Heart left ventricle (tissue), 16 donors: ENCODE data around the gene UBE2M. TPM values are rescaled to one million over a fixed set of nuclear protein-coding genes. Genes with fewer than 3 reads are reported as not detected.

ENCODE experiments used
- ATAC-seq, 4 donors: fragments of 200-7000 bp; cut with Tn5 transposase; one replicate each; pipeline ENCODE4 v1.9.1; 2020 to 2022; ENCODE audit warnings: moderate library complexity in 4 of 4, mild to moderate bottlenecking in 3 of 4, moderate number of reproducible peaks in 1 of 4
- DNase-seq, 5 donors: peaks; one replicate each; pipeline ENCODE4 v3.0.0-alpha.2; 2020
- H3K27ac ChIP-seq, 12 donors: fragments of 200-600 bp; sonication (generic) in 4 of 12; one replicate each; pipeline versions ENCODE4 v1.5.0 to v1.8.0; 2016 to 2022; ENCODE audit warnings: mild to moderate bottlenecking in 2 of 12
- H3K27me3 ChIP-seq, 9 donors: fragments of 200-600 bp; sonication (generic) in 2 of 9; one replicate each; pipeline versions ENCODE4 v1.5.1 to v1.8.0; 2016 to 2022; ENCODE audit warnings: mild to moderate bottlenecking in 3 of 9
- H3K36me3 ChIP-seq, 9 donors: fragments of 200-600 bp; sonication (generic) in 2 of 9; one replicate each; pipeline versions ENCODE4 v1.5.0 to v1.8.0; 2018 to 2022; ENCODE audit warnings: mild to moderate bottlenecking in 2 of 9
- H3K4me1 ChIP-seq, 12 donors: fragments of 200-600 bp; sonication (generic) in 4 of 12; one replicate each; pipeline versions ENCODE4 v1.5.0 to v1.8.0; 2016 to 2022; ENCODE audit warnings: mild to moderate bottlenecking in 3 of 12
- H3K4me3 ChIP-seq, 12 donors: fragments of 200-600 bp; sonication (generic) in 4 of 12; one replicate each; pipeline versions ENCODE4 v1.5.0 to v1.8.0; 2017 to 2022; ENCODE audit warnings: mild to moderate bottlenecking in 9 of 12, moderate library complexity in 4 of 12
- H3K9me3 ChIP-seq, 12 donors: fragments of 200-600 bp; sonication (generic) in 4 of 12; one replicate each; pipeline versions ENCODE4 v1.5.0 to v1.8.0; 2016 to 2022; ENCODE audit warnings: mild to moderate bottlenecking in 1 of 12
- CTCF ChIP-seq, 12 donors: fragments of 200-600 bp; sonication (generic) in 4 of 12; IDR thresholded peaks; one replicate each; pipeline versions ENCODE4 v1.5.0 to v1.8.0; 2018 to 2022; ENCODE audit warnings: antibody characterized with exemption in 12 of 12, mild to moderate bottlenecking in 5 of 12
- POLR2A ChIP-seq, 2 donors: fragments of 450-650 bp; IDR thresholded peaks; one replicate each; pipeline ENCODE4 v1.6.1; 2017; ENCODE audit warnings: antibody characterized with exemption in 2 of 2, mild to moderate bottlenecking in 2 of 2, moderate library complexity in 2 of 2
- WGBS, 4 donors: extraction: QIAGEN DNeasy Blood & Tissue Kit in 2 of 4; methylation state at CpG; one replicate each; pipeline versions ENCODE4 v1.1.5 to v1.1.7; 2013 to 2018; 5-methylcytosine and 5-hydroxymethylcytosine counted together
- intact Hi-C, 10 donors: fragments of 100-400 bp; cut with DNase I; formaldehyde crosslinking; loops; one replicate each; pipeline versions ENCODE4 v1.11.1 to v1.14.2; 2022
- polyA plus RNA-seq, 2 donors: library from polyadenylated mRNA; stranded (reverse); fragments of 200-250 nt; gene quantifications; one replicate each; pipeline ENCODE4 v1.2.3, GENCODE V29; 2013
- total RNA-seq, 9 donors: library from RNA; depleted of rRNA in 2 of 9; stranded (reverse); fragments of >200 nt in 2 of 9; fragmentation: NEBNext Ultra II Directional in 3 of 9; extraction: Animal tissue kit (Norgen Biotek cat#: 25700) in 3 of 9; gene quantifications; one replicate each; pipeline versions ENCODE4 v1.1.0 to v1.2.4, GENCODE V29; 2016 to 2023
- donor health status: ischemic (EF 13 %, LVEDD 7.1; RV severe dilation, severe dysfunction).
- donor health status: healthy with polysubstance abuse.
- donor health status: DM: no; HTN: yes; CAD: no.
- donor health status: DM: no; HTN: no; CAD: no.
- donor health status: ischemic (EF 25% LVEDD 6.9; RV normal size, moderate dysfunction).
- donor health status: ischemic (EF 25% LVEDD 5.7; RV mildly dilated, moderate dysfunction).
- donor health status: healthy.
- donor health status: DM: yes; HTN: yes; CAD: no.
- donor health status: ischemic (EF 35%, LVEDD 5.7; RV mildly dilated, moderate dysfunction).
- donor health status: nonischemic (EF 11% LVEDD 7.7; RV severe dilation, severe dysfunction).
- donor health status: DM: yes; HTN: yes; CAD: no.
- donor health status: PGD.
- donor health status: ischemic (EF 29% LVEDD 5.4; RV normal size, mild dysfunction).
- donor health status: nonischemic (EF 23%, LVEDD 6.1; RV moderate dilation, normal function).

The UBE2M gene
- total and polyA plus RNA-seq, 11 donors = 35.3 to 139 (median 114) TPM

GRCh38 chr19:58513694-58514563 is 44.5 kb downstream of the UBE2M start:
- intact Hi-C loops = loop anchor here in 1 of 10 donors (5.0 kb wide), 1 partner anchor 297 kb away; no protein-coding TSS in a partner anchor
- Histone ChIP-seq H3K27ac (peak overlapping the region in 9 of 12 donors; percentile 14 to 84 (median 52)), H3K36me3 (peaks cover 0 to 31% (median 17%) of the 10 kb centered on the region in 9 donors), H3K27me3 (no peaks in the 10 kb centered on the region), H3K9me3 (no peaks in the 10 kb centered on the region), H3K4me1 (peaks cover 7 to 55% (median 31%) of the 10 kb centered on the region in 12 donors), H3K4me3 (peak overlapping the region in 11 of 12 donors; percentile 14 to 55 (median 50))
- TF ChIP-seq CTCF (IDR thresholded peaks at IDR 0.05) = peak; percentile 82 to 97 (median 88)
- TF ChIP-seq POLR2A (IDR thresholded peaks at IDR 0.05) = no peak
- DNase-seq (peak; percentile 81 to 95 (median 90)), ATAC-seq (peak; percentile 48 to 90 (median 88))
- 20 to 45% (median 40%) methylated on average over 29 to 66 of the region's 66 CpGs for WGBS, 4 donors

- WGBS, 4 donors = 87 to 90% (median 89%) methylated on average over 7 to 10 of the region's 10 CpGs
- peak in 2 of 4 donors; percentile 2 to 3 for ATAC-seq
- Histone ChIP-seq H3K27me3 (no peaks in the 10 kb centered on the region), H3K9me3 (no peaks in the 10 kb centered on the region), H3K36me3 (peaks cover 0 to 31% (median 17%) of the 10 kb centered on the region in 9 donors), H3K4me3 (peak overlapping the region in 1 of 12 donors; percentile 55), H3K27ac (peak overlapping the region in 6 of 12 donors; percentile 15 to 84 (median 48)), H3K4me1 (peaks cover 3 to 49% (median 25%) of the 10 kb centered on the region in 12 donors)
- TF ChIP-seq POLR2A (IDR thresholded peaks at IDR 0.05) (no peak), CTCF (IDR thresholded peaks at IDR 0.05) (no peak)
- DNase-seq = no peak
- intact Hi-C loops = loop anchor here in 1 of 10 donors (5.0 kb wide), 1 partner anchor 296 kb away; no protein-coding TSS in a partner anchor
These were observed 45.2 kb downstream of the UBE2M start for GRCh38 chr19:58513213-58513693.

- no peak for TF ChIP-seq CTCF (IDR thresholded peaks at IDR 0.05)
- no peak for TF ChIP-seq POLR2A (IDR thresholded peaks at IDR 0.05)
- peaks cover 0 to 22% (median 10%) of the 10 kb centered on the region in 9 donors for H3K36me3 ChIP-seq
- H3K4me3 ChIP-seq = no peak within 1 kb of the TSS
- H3K27me3 ChIP-seq = no peaks in the 10 kb centered on the region
- no peaks in the 10 kb centered on the region for H3K9me3 ChIP-seq
- intact Hi-C loops = loop anchor here in 1 of 10 donors (5.0 kb wide), 1 partner anchor 294 kb away; no protein-coding TSS in a partner anchor
- DNase-seq (no peak), ATAC-seq (no peak)
- H3K4me1 ChIP-seq = peaks cover 0 to 32% (median 17%) of the 10 kb centered on the region in 12 donors
- no peak within 1 kb of the TSS for H3K27ac ChIP-seq
- WGBS, 4 donors = 88 to 92% (median 90%) methylated on average over 4 to 25 of the region's 25 CpGs
These were observed 46.8 kb downstream of the UBE2M start, which contains the start of gene SLC27A5 for GRCh38 chr19:58511353-58512208. SLC27A5 (minus strand) TSS chr19:58511992; CDS start chr19:58511955, 37 bp downstream.
